H9 (cell line): ENCODE measurements around the gene UCMA. TPM values are rescaled to one million over a fixed set of nuclear protein-coding genes. Genes with fewer than 3 reads are reported as not detected.

Experiments used
- DNase-seq: peaks from one replicate; pipeline ENCODE4 v3.0.0-alpha.2; 2017
- H2AFZ ChIP-seq: one replicate; pipeline ENCODE4 v1.6.1; 2013; ENCODE audit warnings: mild to moderate bottlenecking, low read length, control low read depth, moderate library complexity
- H2AK5ac ChIP-seq: 2 replicates; pipeline ENCODE4 v1.6.1; 2013; ENCODE audit warnings: low read length, control low read depth, mixed read lengths; ENCODE audit not compliant: insufficient read length
- H2BK120ac ChIP-seq: one replicate; pipeline ENCODE4 v1.6.1; 2013; ENCODE audit warnings: low read depth, mild to moderate bottlenecking, low read length, control low read depth, inconsistent platforms; ENCODE audit not compliant: poor library complexity, severe bottlenecking
- H2BK12ac ChIP-seq: 2 replicates; pipeline ENCODE4 v1.6.1; 2013; ENCODE audit warnings: low read length, control low read depth, mixed read lengths, low read depth; ENCODE audit not compliant: insufficient read length
- H2BK15ac ChIP-seq: 2 replicates; pipeline ENCODE4 v1.6.1; 2013; ENCODE audit warnings: low read depth, low read length, control low read depth
- H2BK20ac ChIP-seq: one replicate; pipeline ENCODE4 v1.6.1; 2013; ENCODE audit warnings: low read depth, mild to moderate bottlenecking, low read length, control low read depth, inconsistent platforms; ENCODE audit not compliant: poor library complexity, severe bottlenecking
- H2BK5ac ChIP-seq: 2 replicates; pipeline ENCODE4 v1.6.1; 2013; ENCODE audit warnings: low read length, control low read depth, mixed read lengths; ENCODE audit not compliant: insufficient read length
- H3K14ac ChIP-seq: 2 replicates; pipeline ENCODE4 v1.6.1; 2013; ENCODE audit warnings: low read length, control low read depth; ENCODE audit not compliant: insufficient read depth
- H3K18ac ChIP-seq: 2 replicates; pipeline ENCODE4 v1.6.1; 2013; ENCODE audit warnings: low read depth, mild to moderate bottlenecking, mixed read lengths, low read length, control low read depth; ENCODE audit not compliant: insufficient read length
- H3K23ac ChIP-seq: 2 replicates; pipeline ENCODE4 v1.6.1; 2013; ENCODE audit warnings: low read length, control low read depth, mixed read lengths, low read depth; ENCODE audit not compliant: insufficient read length
- H3K23me2 ChIP-seq: 2 replicates; pipeline ENCODE4 v1.6.1; 2013; ENCODE audit warnings: low read depth, mild to moderate bottlenecking, mixed read lengths, low read length, control low read depth; ENCODE audit not compliant: insufficient read length, poor library complexity, severe bottlenecking
- H3K27ac ChIP-seq: 2 replicates; pipeline ENCODE4 v1.5.1; 2013; ENCODE audit warnings: low read length, control low read depth, mixed read lengths, low read depth; ENCODE audit not compliant: insufficient read length
- H3K27me3 ChIP-seq: 2 replicates; pipeline ENCODE4 v1.6.1; 2013; ENCODE audit warnings: low read length, control low read depth, inconsistent platforms; ENCODE audit not compliant: insufficient read depth
- H3K4ac ChIP-seq: 2 replicates; pipeline ENCODE4 v1.6.1; 2013; ENCODE audit warnings: low read depth, mild to moderate bottlenecking, control low read depth, inconsistent platforms, low read length, moderate library complexity
- H3K4me1 ChIP-seq: 2 replicates; pipeline ENCODE4 v1.6.1; 2013; ENCODE audit warnings: low read length, control low read depth, inconsistent platforms; ENCODE audit not compliant: insufficient read depth
- H3K4me2 ChIP-seq: 2 replicates; pipeline ENCODE4 v1.6.1; 2013; ENCODE audit warnings: low read length, control low read depth, mixed read lengths; ENCODE audit not compliant: insufficient read length, insufficient read depth
- H3K56ac ChIP-seq: 2 replicates; pipeline ENCODE4 v1.6.1; 2013; ENCODE audit warnings: low read depth, mild to moderate bottlenecking, mixed read lengths, low read length, control low read depth; ENCODE audit not compliant: insufficient read length
- H3K79me1 ChIP-seq: 2 replicates; pipeline ENCODE4 v1.6.1; 2013; ENCODE audit warnings: low read depth, mild to moderate bottlenecking, moderate library complexity, low read length, control low read depth, inconsistent platforms; ENCODE audit not compliant: insufficient read depth, poor library complexity, severe bottlenecking
- H3K79me2 ChIP-seq: 2 replicates; pipeline ENCODE4 v1.6.1; 2013; ENCODE audit warnings: low read length, control low read depth, inconsistent platforms; ENCODE audit not compliant: insufficient read depth
- H3K9ac ChIP-seq: 2 replicates; pipeline ENCODE4 v1.6.1; 2013; ENCODE audit warnings: low read length, control low read depth, mixed read lengths; ENCODE audit not compliant: insufficient read length; ENCODE audit errors: extremely low read depth
- H3K9me3 ChIP-seq: one replicate; pipeline ENCODE4 v1.6.1; 2013; ENCODE audit warnings: low read depth, low read length, inconsistent platforms; ENCODE audit not compliant: control insufficient read depth
- H3T11ph ChIP-seq: one replicate; pipeline ENCODE4 v1.6.1; 2013; ENCODE audit warnings: mild to moderate bottlenecking, low read length, control low read depth, inconsistent platforms
- H4K20me1 ChIP-seq: one replicate; pipeline ENCODE4 v1.6.1; 2013; ENCODE audit not compliant: control insufficient read depth, insufficient read length, insufficient read depth
- H4K5ac ChIP-seq: 2 replicates; pipeline ENCODE4 v1.6.1; 2013; ENCODE audit warnings: low read depth, mild to moderate bottlenecking, mixed read lengths, low read length, control low read depth; ENCODE audit not compliant: insufficient read length
- H4K8ac ChIP-seq: replicated peaks from 2 replicates; pipeline ENCODE4 v1.6.1; 2013; ENCODE audit warnings: low read length, control low read depth, mixed read lengths, low read depth; ENCODE audit not compliant: insufficient read length
- H4K91ac ChIP-seq: 2 replicates; pipeline ENCODE4 v1.6.1; 2013; ENCODE audit warnings: low read depth, mild to moderate bottlenecking, moderate library complexity, mixed read lengths, low read length, control low read depth; ENCODE audit not compliant: insufficient read length
- H3K27ac Mint-ChIP-seq, 3 experiments: 2 replicates in 2 of 3; 3 replicates in 1 of 3; pipeline ENCODE4 v1.8.0; 2020 to 2021; ENCODE audit warnings: mixed read lengths in 3 of 3, mild to moderate bottlenecking in 1 of 3, moderate library complexity in 1 of 3
- H3K27me3 Mint-ChIP-seq: 2 replicates; pipeline ENCODE4 v1.8.0; 2021; ENCODE audit warnings: low read depth, mild to moderate bottlenecking, moderate library complexity, mixed read lengths
- H3K36me3 Mint-ChIP-seq, 3 experiments: 2 replicates in 2 of 3; 3 replicates in 1 of 3; pipeline ENCODE4 v1.8.0; 2020 to 2021; ENCODE audit warnings: low read depth in 3 of 3, mixed read lengths in 3 of 3; ENCODE audit not compliant: insufficient read depth in 1 of 3
- H3K4me1 Mint-ChIP-seq, 2 experiments: 2 replicates each; pipeline ENCODE4 v1.8.0; 2020; ENCODE audit warnings: mixed read lengths in 2 of 2
- H3K4me3 Mint-ChIP-seq, 2 experiments: 2 replicates in 1 of 2; 3 replicates in 1 of 2; pipeline ENCODE4 v1.8.0; 2020 to 2021; ENCODE audit warnings: mild to moderate bottlenecking in 2 of 2, mixed read lengths in 2 of 2, moderate library complexity in 1 of 2
- H3K9me3 Mint-ChIP-seq, 2 experiments: 2 replicates in 1 of 2; 3 replicates in 1 of 2; pipeline ENCODE4 v1.8.0; 2020; ENCODE audit warnings: mild to moderate bottlenecking in 2 of 2, mixed read lengths in 2 of 2, moderate library complexity in 1 of 2
- WGBS: extraction: QIAGEN DNeasy Blood & Tissue Kit; methylation state at CpG from one replicate; pipeline ENCODE4 v1.1.7; 2013; ENCODE audit warnings: missing lambda C conversion rate, low lambda C conversion rate, mixed read lengths; ENCODE audit not compliant: insufficient read length; ENCODE audit errors: extremely low coverage; 5-methylcytosine and 5-hydroxymethylcytosine counted together
- total RNA-seq: library from RNA; stranded (reverse); gene quantifications from 2 replicates; pipeline ENCODE4 v1.2.1, GENCODE V29; 2021
- TF ChIP-seq, protein P1 (sequence below): fragments of 200-600 bp; sonication (generic); conservative IDR thresholded peaks from 3 replicates; pipeline ENCODE4 v1.8.0; 2021; ENCODE audit warnings: antibody characterized with exemption, mild to moderate bottlenecking

The UCMA gene
- total RNA-seq, 1 experiment from 2014 or later, result not detected

DNA sequence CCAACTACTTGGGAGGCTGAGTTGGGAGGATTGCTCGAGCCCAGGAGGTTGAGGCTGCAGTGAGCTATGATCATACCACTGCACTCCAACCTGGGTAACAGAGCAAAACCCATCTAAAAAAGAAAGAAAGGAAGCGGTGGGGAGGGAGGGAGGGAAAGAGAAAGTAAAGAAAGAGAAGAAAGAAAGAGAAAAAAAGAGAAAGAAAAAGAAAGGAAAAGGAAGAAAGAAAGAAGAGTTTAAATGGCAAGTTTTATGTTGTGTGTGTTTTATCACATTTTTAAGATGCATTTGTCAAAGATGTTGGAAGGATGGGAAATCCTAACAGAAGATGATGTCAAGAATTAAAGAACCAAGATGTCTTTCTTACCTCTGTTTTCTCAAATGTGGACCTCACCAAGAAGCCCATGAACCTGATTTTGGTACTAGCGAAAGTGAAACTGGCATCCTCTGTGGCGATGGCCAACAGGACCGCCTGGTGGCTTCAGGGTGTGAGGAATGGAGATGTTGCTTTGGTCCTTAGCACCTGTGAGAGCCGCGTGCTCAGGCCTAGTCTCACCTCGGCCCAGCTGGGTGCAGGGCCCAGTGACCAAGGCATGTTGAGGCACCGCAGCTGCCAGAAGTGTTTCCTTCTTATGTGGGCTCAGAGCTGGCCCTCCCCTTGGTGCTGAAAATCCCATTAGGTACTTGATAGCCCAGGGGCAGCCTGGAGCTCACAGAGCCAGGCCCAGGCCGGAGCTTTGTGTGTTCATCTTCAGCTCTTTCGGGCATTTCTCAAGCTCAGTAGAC lies 9.8 kb downstream of the UCMA start:
- H2BK120ac ChIP-seq, result no peak overlapping the region
- peaks cover 3% of the 10 kb centered on the region; the same call in 1 of the 2 replicates for H3K27me3 Mint-ChIP-seq
- H3K79me1 ChIP-seq, result no peaks in the 10 kb centered on the region
- no peak overlapping the region for H4K5ac ChIP-seq
- H2BK12ac ChIP-seq, result no peak overlapping the region
- no peak overlapping the region for H2AK5ac ChIP-seq
- H2BK5ac ChIP-seq, result no peak overlapping the region
- H4K91ac ChIP-seq, result no peak overlapping the region
- H3K36me3 Mint-ChIP-seq, result no peaks in the 10 kb centered on the region
- H3K4me2 ChIP-seq, result no peak overlapping the region
- no peaks in the 10 kb centered on the region for H3K9me3 Mint-ChIP-seq
- H3K18ac ChIP-seq, result no peak overlapping the region
- no peak overlapping the region for H3K23ac ChIP-seq
- no peaks in the 10 kb centered on the region for H3K79me2 ChIP-seq
- TF ChIP-seq, protein P1, sequence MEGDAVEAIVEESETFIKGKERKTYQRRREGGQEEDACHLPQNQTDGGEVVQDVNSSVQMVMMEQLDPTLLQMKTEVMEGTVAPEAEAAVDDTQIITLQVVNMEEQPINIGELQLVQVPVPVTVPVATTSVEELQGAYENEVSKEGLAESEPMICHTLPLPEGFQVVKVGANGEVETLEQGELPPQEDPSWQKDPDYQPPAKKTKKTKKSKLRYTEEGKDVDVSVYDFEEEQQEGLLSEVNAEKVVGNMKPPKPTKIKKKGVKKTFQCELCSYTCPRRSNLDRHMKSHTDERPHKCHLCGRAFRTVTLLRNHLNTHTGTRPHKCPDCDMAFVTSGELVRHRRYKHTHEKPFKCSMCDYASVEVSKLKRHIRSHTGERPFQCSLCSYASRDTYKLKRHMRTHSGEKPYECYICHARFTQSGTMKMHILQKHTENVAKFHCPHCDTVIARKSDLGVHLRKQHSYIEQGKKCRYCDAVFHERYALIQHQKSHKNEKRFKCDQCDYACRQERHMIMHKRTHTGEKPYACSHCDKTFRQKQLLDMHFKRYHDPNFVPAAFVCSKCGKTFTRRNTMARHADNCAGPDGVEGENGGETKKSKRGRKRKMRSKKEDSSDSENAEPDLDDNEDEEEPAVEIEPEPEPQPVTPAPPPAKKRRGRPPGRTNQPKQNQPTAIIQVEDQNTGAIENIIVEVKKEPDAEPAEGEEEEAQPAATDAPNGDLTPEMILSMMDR, result no peak
- H3K9me3 ChIP-seq, result no peaks in the 10 kb centered on the region
- H3K4me1 ChIP-seq, result peaks cover 3% of the 10 kb centered on the region; the same call in 1 of the 2 replicates
- no peaks in the 10 kb centered on the region for H3K27me3 ChIP-seq
- no peak overlapping the region for H2AFZ ChIP-seq
- WGBS, result 100% methylated on average over 1 of the region's 11 CpGs
- H2BK20ac ChIP-seq, result no peak overlapping the region
- no peak overlapping the region for H3K9ac ChIP-seq
- H3K27ac Mint-ChIP-seq, result 0 out of 7 replicates have a peak overlapping the region, but pooled peaks of 1 of the 3 experiments have one; percentile 39
- no peak overlapping the region for H3K27ac ChIP-seq
- no peak overlapping the region for H2BK15ac ChIP-seq
- H3T11ph ChIP-seq, result no peak overlapping the region
- H3K23me2 ChIP-seq, result no peaks in the 10 kb centered on the region
- H4K8ac ChIP-seq, result no peak overlapping the region
- DNase-seq, result no peak
- no peak overlapping the region for H3K4ac ChIP-seq
- H3K14ac ChIP-seq, result no peak overlapping the region
- H3K4me1 Mint-ChIP-seq, result peaks cover 9 to 13% of the 10 kb centered on the region in 2 experiments
- no peak overlapping the region for H3K56ac ChIP-seq
- no peaks in the 10 kb centered on the region for H4K20me1 ChIP-seq
- H3K4me3 Mint-ChIP-seq, result no peak overlapping the region
